KMS-11 (cell line): ENCODE results near the gene TMEM9B.
A peak's percentile ranks its signal among the peaks of the same experiment; 100 is the strongest.

Source experiments
- H2AFZ ChIP-seq: fragments of 200-600 bp; sonication (generic); 2 replicates; pipeline ENCODE4 v1.6.1; 2016; ENCODE audit warnings: antibody characterized with exemption, mixed run types, low read depth
- H3K27ac ChIP-seq: fragments of 200-600 bp; sonication (generic); 2 replicates; pipeline ENCODE4 v1.6.1; 2016; ENCODE audit warnings: mild to moderate bottlenecking, mixed run types
- H3K27me3 ChIP-seq: fragments of 200-600 bp; sonication (generic); 2 replicates; pipeline ENCODE4 v1.6.1; 2017; ENCODE audit warnings: mild to moderate bottlenecking, low read depth, mixed run types, moderate library complexity; ENCODE audit not compliant: insufficient read depth
- H3K36me3 ChIP-seq: fragments of 200-600 bp; sonication (generic); 2 replicates; pipeline ENCODE4 v1.6.1; 2017; ENCODE audit warnings: mild to moderate bottlenecking, mixed run types; ENCODE audit not compliant: insufficient read depth
- H3K4me1 ChIP-seq: fragments of 200-600 bp; sonication (generic); 2 replicates; pipeline ENCODE4 v1.6.1; 2016; ENCODE audit warnings: mild to moderate bottlenecking, low read depth, mixed run types; ENCODE audit not compliant: poor library complexity, severe bottlenecking
- H3K4me2 ChIP-seq: fragments of 200-600 bp; sonication (generic); 2 replicates; pipeline ENCODE4 v1.7.0; 2016; ENCODE audit warnings: mild to moderate bottlenecking, mixed run types
- H3K4me3 ChIP-seq: fragments of 200-600 bp; sonication (generic); IDR thresholded peaks from 2 replicates; pipeline ENCODE4 v1.6.1; 2017; ENCODE audit warnings: low read depth, low read length, mixed read lengths; ENCODE audit not compliant: insufficient read depth
- H3K79me2 ChIP-seq: fragments of 200-600 bp; sonication (generic); 2 replicates; pipeline ENCODE4 v1.6.1; 2016; ENCODE audit warnings: low read depth, mixed run types; ENCODE audit not compliant: insufficient read depth
- H3K9ac ChIP-seq: fragments of 200-600 bp; sonication (generic); 2 replicates; pipeline ENCODE4 v1.6.1; 2016; ENCODE audit warnings: mild to moderate bottlenecking, mixed run types
- H4K20me1 ChIP-seq: fragments of 200-600 bp; sonication (generic); 2 replicates; pipeline ENCODE4 v1.6.1; 2016; ENCODE audit warnings: mild to moderate bottlenecking, mixed run types; ENCODE audit not compliant: insufficient read depth
- CTCF ChIP-seq: fragments of 200-600 bp; sonication (generic); conservative IDR thresholded peaks from 2 replicates; pipeline ENCODE4 v1.6.1; 2017; ENCODE audit warnings: low read depth, mild to moderate bottlenecking, antibody characterized with exemption, low read length, moderate library complexity, mixed read lengths

Gene TMEM9B

GRCh38 chr11:8971196-8971923 is 7.1 kb upstream of the TMEM9B start:
- Histone ChIP-seq H2AFZ (no peak overlapping the region), H3K27ac (no peak overlapping the region), H3K4me3 (no peak overlapping the region), H3K36me3 (no peaks in the 10 kb centered on the region), H3K4me2 (no peak overlapping the region), H3K79me2 (no peaks in the 10 kb centered on the region), H3K27me3 (no peaks in the 10 kb centered on the region), H4K20me1 (no peaks in the 10 kb centered on the region), H3K4me1 (peaks cover 6% of the 10 kb centered on the region), H3K9ac (no peak overlapping the region)
- no peak for TF ChIP-seq CTCF

- Histone ChIP-seq H3K4me2 (no peak overlapping the region), H3K4me3 (no peak overlapping the region), H3K36me3 (no peaks in the 10 kb centered on the region), H2AFZ (no peak overlapping the region), H3K27me3 (no peaks in the 10 kb centered on the region), H3K9ac (no peak overlapping the region), H3K27ac (no peak overlapping the region), H3K4me1 (peaks cover 25% of the 10 kb centered on the region), H3K79me2 (peaks cover 15% of the 10 kb centered on the region; the same call in 1 of the 2 replicates), H4K20me1 (no peaks in the 10 kb centered on the region)
- TF ChIP-seq CTCF, result no peak
These were observed 2.9 kb upstream of the TMEM9B start for GRCh38 chr11:8967184-8967583.

GRCh38 chr11:8963569-8964323 is 496 bp downstream of the TMEM9B start:
- Histone ChIP-seq H3K4me2 (peak overlapping the region; percentile 46), H3K79me2 (peaks cover 32% of the 10 kb centered on the region; the same call in 1 of the 2 replicates), H3K36me3 (no peaks in the 10 kb centered on the region), H3K9ac (peak overlapping the region; percentile 94), H3K27me3 (no peaks in the 10 kb centered on the region), H3K4me1 (peaks cover 40% of the 10 kb centered on the region), H3K27ac (peak overlapping the region; percentile 88), H2AFZ (peak overlapping the region; percentile 96), H4K20me1 (no peaks in the 10 kb centered on the region), H3K4me3 (peak overlapping the region; percentile 2)
- TF ChIP-seq CTCF, result no peak

- Histone ChIP-seq H3K4me3 (no peak overlapping the region), H3K27ac (no peak overlapping the region), H3K36me3 (no peaks in the 10 kb centered on the region), H3K27me3 (no peaks in the 10 kb centered on the region), H2AFZ (no peak overlapping the region), H3K4me1 (peaks cover 35% of the 10 kb centered on the region), H3K79me2 (peaks cover 33% of the 10 kb centered on the region; the same call in 1 of the 2 replicates), H4K20me1 (no peaks in the 10 kb centered on the region), H3K4me2 (peak overlapping the region; percentile 46), H3K9ac (peak overlapping the region; percentile 94; the same call in 1 of the 2 replicates)
- TF ChIP-seq CTCF, result no peak
These were observed 1.4 kb downstream of the TMEM9B start for GRCh38 chr11:8962841-8963240.
